ENCODE data around the gene TBL1X. TPM values are rescaled to one million over a fixed set of nuclear protein-coding genes. Genes with fewer than 3 reads are reported as not detected.

TBL1X gene
- total and polyA plus RNA-seq, 8 donors = 4.7 to 53.1 (median 9.5) TPM

- WGBS, 5 donors = 46 to 86% (median 70%) methylated on average over 4 of the region's 4 CpGs
- Histone ChIP-seq H3K27me3 (no peaks in the 10 kb centered on the region), H3K4me3 (no peak overlapping the region), H3K27ac (peak overlapping the region in 1 of 5 donors; percentile 71), H3K36me3 (no peaks in the 10 kb centered on the region), H3K9me3 (no peaks in the 10 kb centered on the region), H3K4me1 (no peaks in the 10 kb centered on the region)
- no peak for TF ChIP-seq CTCF (IDR thresholded peaks at IDR 0.05)
- TF ChIP-seq POLR2AphosphoS5 (IDR thresholded peaks at IDR 0.05) = peak; percentile 15 to 62 (median 58)
- peak; percentile 3 for TF ChIP-seq EP300 (IDR thresholded peaks at IDR 0.05)
- intact Hi-C loops (cut with DNase I; ENCODE audit: low total_unique reads) = no loop called here
- peak in 1 of 2 donors; percentile 43 for DNase-seq
Measured at GRCh38 chrX:9635803-9636202, 170.9 kb downstream of the TBL1X start.

GRCh38 chrX:9638871-9639270 is 174.0 kb downstream of the TBL1X start:
- Histone ChIP-seq H3K27me3 (no peaks in the 10 kb centered on the region), H3K4me1 (no peaks in the 10 kb centered on the region), H3K9me3 (no peaks in the 10 kb centered on the region), H3K36me3 (no peaks in the 10 kb centered on the region), H3K27ac (no peak overlapping the region), H3K4me3 (no peak overlapping the region)
- no peak for DNase-seq
- TF ChIP-seq POLR2A (IDR thresholded peaks at IDR 0.05) (no peak), CTCF (IDR thresholded peaks at IDR 0.05) (no peak), POLR2AphosphoS5 (IDR thresholded peaks at IDR 0.05) (no peak), EP300 (IDR thresholded peaks at IDR 0.05) (no peak)
- intact Hi-C loops (cut with DNase I; ENCODE audit: low total_unique reads) = no loop called here

GRCh38 chrX:9642270-9642995 is 177.6 kb downstream of the TBL1X start:
- WGBS, 5 donors = 83 to 97% (median 86%) methylated on average over 11 to 14 of the region's 14 CpGs
- intact Hi-C loops (cut with DNase I; ENCODE audit: low total_unique reads) = no loop called here
- H3K27me3 ChIP-seq = no peaks in the 10 kb centered on the region
- no peak overlapping the region for H3K27ac ChIP-seq
- no peaks in the 10 kb centered on the region for H3K9me3 ChIP-seq
- H3K4me1 ChIP-seq = no peaks in the 10 kb centered on the region
- TF ChIP-seq CTCF (IDR thresholded peaks at IDR 0.05) (no peak), POLR2A (IDR thresholded peaks at IDR 0.05) (no peak), EP300 (IDR thresholded peaks at IDR 0.05) (no peak), POLR2AphosphoS5 (IDR thresholded peaks at IDR 0.05) (no peak)
- H3K36me3 ChIP-seq = no peaks in the 10 kb centered on the region
- no peak overlapping the region for H3K4me3 ChIP-seq
- DNase-seq = peak in 1 of 2 donors; percentile 19

GRCh38 chrX:9643807-9644206 is 178.9 kb downstream of the TBL1X start:
- Histone ChIP-seq H3K4me3 (no peak overlapping the region), H3K27me3 (no peaks in the 10 kb centered on the region), H3K36me3 (no peaks in the 10 kb centered on the region), H3K4me1 (no peaks in the 10 kb centered on the region), H3K27ac (no peak overlapping the region), H3K9me3 (no peaks in the 10 kb centered on the region)
- 90 to 96% (median 92%) methylated on average over 4 of the region's 4 CpGs for WGBS, 5 donors
- TF ChIP-seq CTCF (IDR thresholded peaks at IDR 0.05) = no peak
- TF ChIP-seq POLR2A (IDR thresholded peaks at IDR 0.05) = no peak
- no peak for TF ChIP-seq POLR2AphosphoS5 (IDR thresholded peaks at IDR 0.05)
- TF ChIP-seq EP300 (IDR thresholded peaks at IDR 0.05) = no peak
- no peak for DNase-seq
- intact Hi-C loops (cut with DNase I; ENCODE audit: low total_unique reads) = no loop called here

All from stomach (tissue), 9 donors.